GM20431 (cell line): ENCODE data around the gene PHKG2.

Experiments used
- in situ Hi-C: fragments of 300-500 bp; cut with MseI, MboI; formaldehyde crosslinking; loops from one replicate; pipeline ENCODE4 v1.15.0; 2020; ENCODE audit warnings: low sequenced_read_pairs; ENCODE audit not compliant: unreplicated experiment

Gene PHKG2

GRCh38 chr16:30769379-30770089, 21.3 kb downstream of the PHKG2 start:
- in situ Hi-C loops = no loop called here

DNA sequence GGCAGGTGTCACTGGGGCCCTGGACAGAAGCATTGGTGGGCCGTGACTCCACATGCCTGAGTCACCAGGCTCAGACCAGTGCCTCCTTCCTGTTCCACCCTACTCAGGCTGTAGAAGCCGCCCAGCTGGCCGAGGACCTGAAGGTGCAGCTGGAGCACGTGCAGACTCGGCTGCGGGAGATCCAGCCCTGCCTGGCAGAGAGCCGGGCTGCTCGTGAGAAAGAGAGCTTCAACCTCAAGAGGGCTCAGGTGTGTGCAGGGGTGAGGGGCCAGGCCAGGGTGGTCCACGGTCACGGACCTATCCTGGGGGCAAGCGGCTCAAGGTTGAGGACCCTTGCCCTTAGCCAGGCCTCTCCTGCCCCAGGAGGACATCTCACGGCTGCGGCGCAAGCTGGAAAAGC, 23.5 kb downstream of the PHKG2 start:
- in situ Hi-C loops = no loop called here

- in situ Hi-C loops = no loop called here
Measured at GRCh38 chr16:30773826-30774225, 25.6 kb downstream of the PHKG2 start.

GRCh38 chr16:30774367-30775130, 26.3 kb downstream of the PHKG2 start:
- in situ Hi-C loops = no loop called here

- in situ Hi-C loops = no loop called here
Measured at GRCh38 chr16:30775131-30775391, 26.8 kb downstream of the PHKG2 start.

DNA sequence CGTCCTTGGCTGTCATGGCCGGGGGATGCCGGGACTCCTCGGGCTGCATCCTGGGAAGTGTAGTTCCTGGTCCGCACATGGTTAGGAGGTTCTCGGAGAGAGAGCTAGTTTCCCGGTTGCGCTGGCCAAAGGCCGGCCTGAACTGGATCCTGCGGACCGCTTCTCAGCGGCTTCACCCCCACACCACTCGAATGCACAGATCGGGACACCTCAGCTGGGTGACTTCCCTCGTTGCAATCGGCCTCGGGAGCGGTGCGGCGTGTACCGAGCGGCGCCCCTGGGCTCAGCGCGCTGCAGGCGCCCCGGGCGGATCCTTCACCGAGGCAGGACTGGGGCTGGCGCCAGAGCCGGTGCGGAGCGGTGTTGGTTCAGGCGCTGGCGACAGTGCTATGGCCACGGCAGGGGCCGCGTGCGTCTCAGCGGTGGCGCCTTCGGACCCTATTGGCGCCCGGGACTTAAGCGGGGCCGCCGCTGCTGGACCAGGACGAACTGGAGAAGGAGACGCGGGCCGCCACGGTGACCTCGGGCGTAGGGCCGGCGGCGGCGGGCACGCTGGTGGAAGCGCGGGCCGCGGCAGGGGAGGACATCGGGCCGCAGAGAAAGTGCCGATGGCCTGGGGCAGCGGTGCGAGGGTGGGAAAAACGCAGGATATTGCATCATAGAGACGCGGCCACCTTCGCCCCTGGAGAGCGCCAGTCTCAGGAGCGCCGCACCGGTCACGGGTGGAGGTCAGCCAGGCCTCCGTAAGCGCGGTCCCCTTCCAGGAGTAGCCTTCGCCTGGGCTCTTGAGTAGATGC, 27.4 kb downstream of the PHKG2 start:
- in situ Hi-C loops = no loop called here

GRCh38 chr16:30777591-30778297, 29.5 kb downstream of the PHKG2 start:
- in situ Hi-C loops = no loop called here

DNA sequence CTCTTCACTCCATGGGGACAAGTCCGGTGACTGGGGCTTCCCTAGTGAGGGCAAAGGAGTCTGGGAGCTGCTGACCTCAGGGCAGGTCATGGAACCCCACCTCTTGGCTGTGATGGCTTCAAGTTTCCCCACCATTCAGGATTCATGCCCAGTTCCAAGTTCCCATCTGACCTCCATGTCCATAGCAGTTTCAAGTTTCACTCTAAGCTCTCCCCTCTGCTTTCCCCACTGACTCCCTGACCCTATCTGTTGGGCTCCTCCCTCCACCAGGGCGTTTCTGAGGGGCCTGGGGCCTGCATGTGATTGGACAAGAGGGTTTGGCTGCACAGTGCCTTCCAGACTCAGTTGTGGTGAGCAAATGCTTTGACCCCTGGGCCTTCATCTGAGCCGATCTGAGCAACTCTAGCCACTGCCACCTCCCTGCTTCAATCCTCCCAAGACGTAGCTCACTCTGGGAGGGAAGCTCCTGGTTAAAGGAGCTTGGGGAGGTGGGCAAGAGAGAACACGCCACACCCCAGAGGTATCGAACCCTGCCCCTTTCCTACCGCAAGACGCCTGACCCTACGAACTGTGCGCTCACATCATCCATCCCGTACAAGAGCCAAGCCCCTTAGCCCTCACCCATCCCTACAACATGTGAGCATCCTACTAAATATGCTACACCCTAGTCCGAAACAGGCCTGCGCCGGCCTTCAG, 30.5 kb downstream of the PHKG2 start:
- in situ Hi-C loops = no loop called here

DNA sequence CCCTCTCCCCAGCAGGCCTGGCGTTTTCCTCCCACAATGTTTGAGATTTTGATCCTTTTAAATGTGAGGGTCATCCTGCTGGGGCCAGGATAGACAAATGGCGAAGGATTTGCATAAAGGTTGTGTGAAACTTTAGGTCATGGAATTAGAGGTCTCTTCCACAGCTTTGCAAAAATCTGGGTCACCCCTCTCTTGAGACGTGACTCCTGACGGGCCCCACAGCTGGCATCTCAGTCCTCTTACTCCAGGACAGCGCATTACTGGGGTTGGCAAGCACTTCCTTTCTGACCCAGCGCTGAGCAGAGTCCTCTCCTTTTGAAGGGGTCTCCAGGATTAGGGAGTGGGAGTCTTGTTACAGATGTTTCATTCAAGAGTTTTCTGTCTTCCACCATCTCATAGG, 31.4 kb downstream of the PHKG2 start:
- in situ Hi-C loops = no loop called here

GRCh38 chr16:30780021-30780420, 31.8 kb downstream of the PHKG2 start:
- in situ Hi-C loops = no loop called here

DNA sequence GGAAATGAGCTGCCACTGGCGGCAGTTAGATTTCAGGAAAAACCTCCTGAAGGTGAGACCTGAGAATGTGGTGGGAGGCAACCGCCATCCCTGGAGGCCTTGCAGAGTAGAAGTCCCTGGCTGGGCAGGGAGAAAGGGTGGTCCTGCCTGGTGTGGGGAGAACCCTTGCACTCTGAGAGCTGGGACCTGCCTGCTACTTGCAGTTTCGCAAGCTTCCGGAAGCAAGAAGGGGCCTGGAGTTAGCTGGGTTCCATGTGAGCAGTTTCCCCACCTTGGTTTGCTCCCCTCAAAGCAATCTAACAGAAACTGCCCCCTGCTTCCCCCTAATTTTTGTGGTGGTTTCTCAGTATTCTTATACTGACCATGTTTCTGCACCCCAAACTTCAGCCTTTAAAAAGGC, 32.3 kb downstream of the PHKG2 start:
- in situ Hi-C loops = no loop called here

GRCh38 chr16:30782486-30783279, 34.5 kb downstream of the PHKG2 start:
- in situ Hi-C loops = no loop called here

GRCh38 chr16:30783280-30784109, 35.3 kb downstream of the PHKG2 start:
- in situ Hi-C loops = no loop called here

DNA sequence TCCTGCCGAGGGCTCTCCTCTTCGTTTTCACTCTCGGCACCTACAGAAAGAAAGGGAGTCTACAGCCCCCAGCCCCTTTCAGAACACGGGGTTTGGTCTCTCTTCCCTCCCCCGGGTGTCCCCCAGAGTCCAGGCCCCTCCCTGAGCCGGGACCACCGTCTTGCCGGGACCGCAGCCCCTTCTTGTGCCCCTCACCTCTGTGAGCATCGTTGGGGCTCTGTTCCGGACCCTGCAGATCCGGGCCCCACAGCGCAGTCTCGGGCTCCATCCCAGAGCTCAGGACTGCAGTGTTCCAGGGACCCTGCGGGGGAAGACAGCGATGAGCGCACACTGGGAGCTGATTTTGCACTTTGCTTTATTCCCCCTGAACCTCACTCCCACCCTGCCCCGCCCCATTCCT, 36.0 kb downstream of the PHKG2 start:
- in situ Hi-C loops = no loop called here

DNA sequence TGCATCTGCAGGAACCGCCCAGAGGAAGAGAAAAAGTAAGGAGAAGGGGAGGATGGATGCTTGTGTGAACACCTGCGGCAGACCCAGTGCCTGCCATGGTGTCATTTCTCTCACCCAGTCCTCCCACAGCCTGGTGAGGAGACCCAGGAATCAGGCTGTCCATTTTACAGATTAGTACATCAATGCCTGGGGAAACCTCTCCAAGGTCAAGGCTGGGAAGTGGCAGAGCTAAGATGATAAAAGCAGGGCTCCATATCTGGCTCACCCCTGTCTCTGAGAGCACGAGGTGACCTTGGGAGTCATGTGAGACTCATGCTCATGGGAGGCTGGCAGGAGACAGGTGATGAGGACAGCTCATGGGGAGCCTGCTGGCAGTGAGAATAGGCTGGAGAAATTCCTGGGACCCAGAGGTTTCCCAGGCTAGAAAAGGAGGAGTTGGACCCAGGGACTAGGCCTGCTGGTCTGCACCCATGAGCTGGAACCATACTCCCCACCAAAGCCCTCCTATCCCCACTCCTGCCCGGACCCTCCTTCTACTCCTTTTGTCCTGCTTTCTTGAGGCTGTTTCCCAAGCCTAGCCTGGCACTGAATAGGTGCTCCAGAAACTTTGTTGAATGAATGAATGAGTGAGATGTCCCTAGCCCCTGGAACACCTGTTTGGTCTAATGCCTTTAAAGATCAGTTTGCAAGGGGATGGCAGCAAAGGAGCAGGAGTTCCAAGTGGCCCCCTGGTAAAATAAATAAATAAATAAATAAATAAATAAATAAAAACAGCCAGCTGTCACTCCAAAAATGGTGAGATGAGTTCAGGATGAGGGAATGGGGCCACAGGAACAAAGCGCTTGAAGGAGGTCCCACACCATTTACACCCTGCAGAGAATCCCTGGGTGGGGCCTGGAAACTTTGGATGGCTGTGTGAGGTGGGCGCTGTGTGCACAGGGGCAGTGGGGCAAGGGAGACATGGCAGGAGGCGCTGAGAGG, 37.2 kb downstream of the PHKG2 start:
- in situ Hi-C loops = no loop called here

GRCh38 chr16:30786115-30786935, 38.1 kb downstream of the PHKG2 start:
- in situ Hi-C loops = no loop called here
